Choroid plexus epithelial cell (primary cell): ENCODE measurements around the gene BICRAL.
A peak's percentile ranks its signal among the peaks of the same experiment; 100 is the strongest.
"Not testable (repeated sequence)": the region's sequence is repeated elsewhere in the genome, so short reads cannot be mapped to it uniquely, and the experiment has no call there.

Experiments used
- DNase-seq: peaks from one replicate; pipeline ENCODE4 v3.0.0-alpha.2; 2010; ENCODE audit warnings: low read depth
- H3K4me3 ChIP-seq: 2 replicates; pipeline ENCODE4 v1.5.1; 2011; ENCODE audit warnings: low read depth, mild to moderate bottlenecking, control low read depth, low read length, moderate library complexity
- TF ChIP-seq, protein P1 (sequence below): conservative IDR thresholded peaks from 2 replicates; pipeline ENCODE4 v1.5.1; 2011; ENCODE audit warnings: low read depth, mild to moderate bottlenecking, control low read depth, inconsistent platforms, low read length, moderate library complexity

BICRAL gene

GRCh38 chr6:42813906-42814444 lies 32.1 kb downstream of the BICRAL start:
- no peak for DNase-seq
- no peak overlapping the region for H3K4me3 ChIP-seq
- TF ChIP-seq, protein P1, sequence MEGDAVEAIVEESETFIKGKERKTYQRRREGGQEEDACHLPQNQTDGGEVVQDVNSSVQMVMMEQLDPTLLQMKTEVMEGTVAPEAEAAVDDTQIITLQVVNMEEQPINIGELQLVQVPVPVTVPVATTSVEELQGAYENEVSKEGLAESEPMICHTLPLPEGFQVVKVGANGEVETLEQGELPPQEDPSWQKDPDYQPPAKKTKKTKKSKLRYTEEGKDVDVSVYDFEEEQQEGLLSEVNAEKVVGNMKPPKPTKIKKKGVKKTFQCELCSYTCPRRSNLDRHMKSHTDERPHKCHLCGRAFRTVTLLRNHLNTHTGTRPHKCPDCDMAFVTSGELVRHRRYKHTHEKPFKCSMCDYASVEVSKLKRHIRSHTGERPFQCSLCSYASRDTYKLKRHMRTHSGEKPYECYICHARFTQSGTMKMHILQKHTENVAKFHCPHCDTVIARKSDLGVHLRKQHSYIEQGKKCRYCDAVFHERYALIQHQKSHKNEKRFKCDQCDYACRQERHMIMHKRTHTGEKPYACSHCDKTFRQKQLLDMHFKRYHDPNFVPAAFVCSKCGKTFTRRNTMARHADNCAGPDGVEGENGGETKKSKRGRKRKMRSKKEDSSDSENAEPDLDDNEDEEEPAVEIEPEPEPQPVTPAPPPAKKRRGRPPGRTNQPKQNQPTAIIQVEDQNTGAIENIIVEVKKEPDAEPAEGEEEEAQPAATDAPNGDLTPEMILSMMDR: no peak

GRCh38 chr6:42815726-42816125 lies 33.9 kb downstream of the BICRAL start:
- H3K4me3 ChIP-seq, DNase-seq: not testable (repeated sequence)

GRCh38 chr6:42817907-42818306 lies 36.1 kb downstream of the BICRAL start:
- H3K4me3 ChIP-seq: no peak overlapping the region
- DNase-seq: no peak
- TF ChIP-seq, protein P1: no peak

GRCh38 chr6:42818416-42818815 lies 36.6 kb downstream of the BICRAL start:
- no peak for DNase-seq
- H3K4me3 ChIP-seq: no peak overlapping the region
- TF ChIP-seq, protein P1: no peak

GRCh38 chr6:42818878-42819277 lies 37.0 kb downstream of the BICRAL start:
- DNase-seq: no peak
- TF ChIP-seq, protein P1: no peak

DNA sequence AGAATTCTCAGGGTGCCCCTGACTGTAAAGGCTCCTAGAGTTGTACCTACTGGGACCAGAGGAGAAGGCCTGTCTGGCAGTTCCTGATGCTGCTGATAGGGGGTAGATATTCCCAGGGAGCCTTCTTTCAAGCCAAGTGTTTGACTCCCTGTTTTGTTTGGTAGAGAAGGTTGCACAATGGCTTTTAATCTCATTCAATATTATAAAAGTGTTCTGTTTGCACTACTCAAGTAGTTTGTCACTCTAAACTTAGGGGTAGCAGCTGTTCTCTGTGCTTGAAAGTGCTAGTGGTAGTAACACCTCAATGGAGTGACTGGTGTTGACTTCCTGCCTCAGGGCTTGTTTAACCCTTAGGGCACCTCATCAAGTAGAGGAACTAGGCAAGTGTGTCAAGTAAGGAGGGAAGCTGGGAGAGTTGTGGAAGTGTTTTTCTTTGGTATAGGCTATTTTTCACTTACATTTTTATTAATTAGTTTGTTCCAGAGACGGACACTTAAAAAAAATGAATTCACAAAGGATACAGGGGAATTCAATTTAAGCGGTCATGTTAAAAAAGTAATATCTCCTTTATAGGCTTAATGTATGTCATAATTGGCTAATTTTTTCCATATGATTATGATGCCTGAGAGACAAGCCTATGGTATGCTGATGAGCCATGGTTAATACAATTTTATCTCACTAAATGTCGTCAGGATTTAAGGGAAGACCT lies 38.1 kb downstream of the BICRAL start:
- peak; percentile 26 for DNase-seq
- TF ChIP-seq, protein P1: peak; percentile 39
- no peak overlapping the region for H3K4me3 ChIP-seq

More at GRCh38 chr6:42818878-42819277, 37.0 kb downstream of the BICRAL start:
- no peak overlapping the region for H3K4me3 ChIP-seq

DNA sequence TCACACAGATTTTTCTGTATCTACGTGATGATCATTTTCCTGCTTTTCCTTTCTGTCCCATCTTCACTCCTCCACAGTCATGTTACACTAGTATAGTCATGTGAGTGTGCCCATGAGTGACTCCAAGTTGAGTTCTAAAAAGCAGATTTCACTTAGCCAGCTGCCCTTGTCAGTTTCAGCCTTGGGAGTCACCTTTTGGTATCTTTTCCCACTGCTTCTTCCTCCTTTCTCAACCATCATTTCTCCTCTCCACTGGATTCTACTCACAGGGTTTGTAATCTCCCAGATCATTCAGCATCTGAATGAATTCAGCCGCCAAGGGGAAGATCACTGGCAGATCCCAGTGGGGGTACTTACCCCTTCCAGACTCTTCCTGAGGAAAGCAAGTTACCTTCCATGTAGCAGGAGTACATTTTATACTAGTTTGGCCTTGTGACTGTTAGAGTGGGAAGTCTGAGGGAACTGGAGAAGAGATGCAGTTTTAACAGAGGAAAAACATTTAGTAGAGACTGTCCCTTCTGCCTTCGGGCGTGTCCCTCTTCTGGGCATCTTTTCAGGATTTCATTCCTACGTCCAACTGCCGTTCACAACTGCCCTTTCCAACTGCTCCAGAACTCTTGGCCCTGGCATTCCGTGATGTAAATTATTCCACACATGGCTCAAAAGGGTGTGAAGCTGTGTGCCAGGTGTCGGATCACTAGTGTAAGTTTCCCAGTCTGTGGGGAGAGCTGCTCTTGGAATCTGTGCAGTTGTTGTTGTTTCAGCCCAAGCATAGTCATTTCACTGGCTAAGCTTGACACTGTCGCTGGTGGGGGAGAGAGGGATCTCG lies 38.9 kb downstream of the BICRAL start:
- DNase-seq: no peak
- TF ChIP-seq, protein P1: no peak
- H3K4me3 ChIP-seq: no peak overlapping the region
